Activated naive CD8-positive, alpha-beta T cell treated with anti-CD3 and anti-CD28 coated beads for 36 hours (primary cell): ENCODE results near the gene C6orf58. TPM values are rescaled to one million over a fixed set of nuclear protein-coding genes. Genes with fewer than 3 reads are reported as not detected.
"Not testable (repeated sequence)": the region's sequence is repeated elsewhere in the genome, so short reads cannot be mapped to it uniquely, and the experiment has no call there.

Experiments
- DNase-seq: peaks from one replicate; pipeline ENCODE4 v3.0.0; 2021
- H3K27ac Mint-ChIP-seq: one replicate; pipeline ENCODE4 v1.8.0; 2022; ENCODE audit warnings: mild to moderate bottlenecking, moderate library complexity, mixed read lengths
- H3K27me3 Mint-ChIP-seq: one replicate; pipeline ENCODE4 v1.8.0; 2022; ENCODE audit warnings: mild to moderate bottlenecking, mixed read lengths
- H3K36me3 Mint-ChIP-seq: one replicate; pipeline ENCODE4 v1.8.0; 2021; ENCODE audit warnings: mild to moderate bottlenecking, mixed read lengths
- H3K4me1 Mint-ChIP-seq: one replicate; pipeline ENCODE4 v1.8.0; 2021; ENCODE audit warnings: mixed read lengths
- H3K4me3 Mint-ChIP-seq: one replicate; pipeline ENCODE4 v1.8.0; 2022; ENCODE audit warnings: mild to moderate bottlenecking, moderate library complexity, mixed read lengths
- H3K9me3 Mint-ChIP-seq: one replicate; pipeline ENCODE4 v1.8.0; 2022; ENCODE audit warnings: mixed read lengths
- total RNA-seq, 2 experiments: library from RNA; stranded (reverse); gene quantifications; one replicate each; pipeline ENCODE4 v1.2.3, GENCODE V29; 2021

C6orf58 gene
- total RNA-seq, 2 experiments from 2014 or later, result 0.18 TPM; not detected in 1

DNA sequence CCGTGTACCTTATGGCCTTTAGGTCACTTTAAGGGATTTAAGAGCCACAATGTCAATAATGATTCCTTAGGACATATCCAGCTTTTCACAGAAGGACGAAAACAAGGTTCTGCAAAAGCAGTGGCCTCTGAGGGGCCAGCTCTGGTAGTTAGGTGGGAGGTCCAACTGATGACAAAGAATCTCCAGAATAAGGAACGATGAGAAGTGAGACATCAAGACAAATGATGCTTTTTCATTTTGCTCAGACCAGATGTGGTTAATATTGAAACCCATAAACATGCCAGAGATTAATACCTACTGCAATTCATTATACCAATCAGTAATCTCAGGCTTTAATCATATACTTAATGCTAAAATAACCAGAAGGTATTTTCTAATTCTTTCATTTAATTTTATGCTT, 1.9 kb downstream of the C6orf58 start:
- H3K27ac Mint-ChIP-seq, result no peak overlapping the region
- no peak overlapping the region for H3K4me3 Mint-ChIP-seq
- peaks cover 8% of the 10 kb centered on the region for H3K4me1 Mint-ChIP-seq
- DNase-seq, result no peak
- no peaks in the 10 kb centered on the region for H3K9me3 Mint-ChIP-seq
- no peaks in the 10 kb centered on the region for H3K36me3 Mint-ChIP-seq
- peaks cover 23% of the 10 kb centered on the region for H3K27me3 Mint-ChIP-seq

DNA sequence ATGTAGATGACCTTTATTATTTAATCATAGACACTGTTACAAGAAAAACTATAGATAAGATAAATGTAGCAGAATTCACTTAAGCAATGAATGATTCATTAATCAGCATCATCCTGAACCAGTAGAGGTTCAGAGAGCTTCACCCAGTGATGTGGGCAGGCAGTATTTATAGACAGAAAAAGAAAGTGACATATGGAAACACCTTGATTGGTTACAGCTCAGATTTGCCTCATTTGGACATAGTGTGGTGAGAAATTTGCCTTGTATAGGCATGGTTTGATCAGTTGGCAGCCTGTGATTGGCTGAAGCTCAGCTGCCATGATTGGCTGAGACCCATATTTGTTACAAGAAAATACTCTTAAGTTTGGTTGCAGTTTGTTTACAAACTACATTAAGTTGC, 4.6 kb downstream of the C6orf58 start:
- Mint-ChIP-seq H3K27ac (no peak overlapping the region), H3K36me3 (no peaks in the 10 kb centered on the region), H3K27me3 (peaks cover 16% of the 10 kb centered on the region), H3K4me3 (no peak overlapping the region), H3K9me3 (no peaks in the 10 kb centered on the region), H3K4me1 (peaks cover 8% of the 10 kb centered on the region)
- no peak for DNase-seq

DNA sequence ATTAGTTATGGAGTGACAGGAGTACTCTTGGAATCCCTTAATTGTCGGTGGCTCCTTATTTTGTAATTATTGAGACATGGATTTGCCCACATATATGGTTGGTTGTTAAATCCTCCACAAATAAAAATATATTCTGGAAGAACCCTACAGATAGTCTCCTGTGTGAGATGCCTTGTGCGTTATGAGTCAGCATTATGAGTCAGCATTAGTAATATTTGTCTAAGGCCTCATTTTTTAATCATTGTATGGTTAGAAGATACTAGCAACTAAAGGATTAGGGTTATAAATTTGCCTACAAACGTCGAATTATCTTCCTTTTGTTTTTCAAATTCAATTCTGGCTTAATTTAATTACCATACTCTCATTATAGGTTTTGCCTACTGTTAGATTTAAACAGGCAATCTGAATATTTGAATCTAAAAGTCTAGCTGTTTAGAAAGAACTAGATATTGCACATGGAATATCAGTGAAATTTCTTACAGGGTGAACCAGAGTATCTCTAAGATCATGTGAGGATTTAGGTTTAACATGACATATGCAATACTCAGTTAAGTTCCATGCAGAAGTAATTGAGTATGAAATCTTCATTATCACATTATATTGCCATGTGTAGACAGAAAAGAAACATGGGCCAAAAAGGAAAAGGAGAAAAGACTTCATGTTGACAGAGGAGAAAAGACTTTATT, 5.9 kb downstream of the C6orf58 start:
- H3K9me3 Mint-ChIP-seq, result no peaks in the 10 kb centered on the region
- H3K27ac Mint-ChIP-seq, result no peak overlapping the region
- DNase-seq, result no peak
- H3K27me3 Mint-ChIP-seq, result peaks cover 9% of the 10 kb centered on the region
- no peaks in the 10 kb centered on the region for H3K36me3 Mint-ChIP-seq
- peaks cover 8% of the 10 kb centered on the region for H3K4me1 Mint-ChIP-seq
- no peak overlapping the region for H3K4me3 Mint-ChIP-seq

DNA sequence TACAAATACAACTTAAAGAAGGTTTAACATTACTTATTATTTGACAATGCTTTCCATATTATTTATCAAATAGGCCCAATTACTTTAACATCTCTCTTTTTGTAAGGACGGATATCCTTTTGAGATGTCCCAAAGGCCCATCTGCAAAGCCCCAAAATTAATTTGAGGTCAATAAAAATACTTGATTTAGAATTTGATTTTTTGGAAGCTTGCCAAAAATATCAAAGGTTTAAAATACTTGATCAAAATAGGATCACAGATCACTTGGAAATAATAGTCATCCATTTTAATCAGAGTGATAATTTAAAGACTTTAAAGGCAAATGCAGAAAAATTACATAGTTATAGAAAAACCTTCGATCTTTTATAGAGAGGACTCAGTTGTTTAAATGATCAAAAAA, 8.1 kb downstream of the C6orf58 start:
- no peak overlapping the region for H3K4me3 Mint-ChIP-seq
- DNase-seq, result no peak
- no peaks in the 10 kb centered on the region for H3K9me3 Mint-ChIP-seq
- no peaks in the 10 kb centered on the region for H3K36me3 Mint-ChIP-seq
- H3K27me3 Mint-ChIP-seq, result peaks cover 2% of the 10 kb centered on the region
- H3K4me1 Mint-ChIP-seq, result peaks cover under 1% of the 10 kb centered on the region
- no peak overlapping the region for H3K27ac Mint-ChIP-seq

DNA sequence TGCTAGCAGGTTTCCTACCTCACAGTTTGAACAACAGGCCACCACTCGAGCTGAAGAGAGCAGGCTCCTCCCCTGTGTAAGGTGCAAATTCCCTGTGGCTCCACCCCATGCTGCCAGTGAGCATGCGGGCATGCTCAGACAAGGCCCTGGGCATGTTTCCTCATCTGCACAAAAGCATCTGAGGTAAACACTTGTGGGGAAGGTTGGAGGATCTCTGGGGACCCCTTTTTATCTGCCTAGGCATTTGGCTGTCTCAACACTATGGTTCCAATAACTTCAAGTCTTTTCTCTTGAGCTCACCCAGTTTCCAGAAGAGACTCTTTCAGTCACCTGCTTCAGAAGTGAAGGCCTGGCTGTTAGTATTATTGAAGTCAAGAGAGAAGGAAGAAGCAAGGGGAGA, 9.4 kb downstream of the C6orf58 start:
- H3K4me3 Mint-ChIP-seq, result no peak overlapping the region
- no peaks in the 10 kb centered on the region for H3K4me1 Mint-ChIP-seq
- DNase-seq, result no peak
- H3K27ac Mint-ChIP-seq, result no peak overlapping the region
- no peaks in the 10 kb centered on the region for H3K9me3 Mint-ChIP-seq
- H3K36me3 Mint-ChIP-seq, result no peaks in the 10 kb centered on the region
- H3K27me3 Mint-ChIP-seq, result no peaks in the 10 kb centered on the region

DNA sequence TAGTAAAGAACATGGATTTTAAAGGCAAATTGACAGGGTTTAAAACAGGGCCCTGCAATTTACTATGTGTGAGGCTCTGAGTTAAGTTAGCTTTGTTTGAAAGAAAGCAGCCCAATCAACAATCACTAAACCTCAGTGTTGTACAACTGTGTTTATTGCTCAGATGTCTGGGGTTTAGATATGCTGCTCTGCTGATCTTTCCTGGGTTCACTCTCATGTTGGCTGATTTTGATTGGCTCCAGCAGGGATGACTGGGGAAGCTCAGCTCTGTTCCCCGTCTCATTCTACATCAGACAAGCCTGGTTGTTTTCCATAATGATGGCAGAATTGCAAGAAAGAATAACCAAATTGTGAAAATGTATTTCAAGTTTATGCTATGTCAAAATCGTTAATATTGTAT, 10.9 kb downstream of the C6orf58 start:
- Mint-ChIP-seq H3K4me3 (no peak overlapping the region), H3K9me3 (no peaks in the 10 kb centered on the region), H3K36me3 (no peaks in the 10 kb centered on the region), H3K27me3 (no peaks in the 10 kb centered on the region), H3K4me1 (no peaks in the 10 kb centered on the region), H3K27ac (no peak overlapping the region)
- no peak for DNase-seq

DNA sequence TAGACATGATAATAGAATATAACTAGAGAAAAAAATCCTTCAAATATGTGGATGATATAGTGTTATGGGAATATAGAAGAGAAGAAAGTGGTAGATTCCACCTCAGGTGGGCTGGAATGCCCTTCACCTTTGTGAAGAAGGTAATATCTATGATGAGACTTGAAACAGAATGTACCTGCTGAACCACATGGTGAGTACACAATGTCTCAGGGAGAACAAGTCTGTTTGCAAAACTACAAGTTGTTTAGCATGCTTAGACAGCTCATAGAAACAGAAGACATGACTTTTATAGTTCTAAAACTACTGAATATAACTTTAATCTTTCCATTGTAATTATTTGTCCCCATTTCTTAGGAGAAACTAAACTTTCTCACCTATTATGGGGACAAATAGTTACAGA, 12.2 kb downstream of the C6orf58 start:
- Mint-ChIP-seq H3K4me1 (no peaks in the 10 kb centered on the region), H3K27me3 (no peaks in the 10 kb centered on the region), H3K4me3 (no peak overlapping the region)

DNA sequence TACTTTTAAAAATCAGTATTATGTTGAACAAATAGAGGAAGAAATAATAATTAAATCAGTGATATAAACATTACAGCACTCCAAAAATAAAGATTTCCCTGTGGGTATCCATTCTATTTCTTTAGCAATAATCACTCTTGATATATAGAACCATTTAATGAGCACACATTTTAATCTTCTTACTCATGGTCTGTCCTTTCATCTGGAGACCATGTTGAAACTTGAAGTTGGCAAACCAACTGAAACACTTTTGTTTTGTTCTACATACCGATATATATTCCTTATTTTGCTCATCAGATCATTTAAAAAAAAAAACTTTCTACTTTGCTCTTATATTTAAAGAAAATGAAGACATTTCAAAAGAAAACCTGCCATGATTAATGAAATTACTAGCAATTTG, 13.4 kb downstream of the C6orf58 start:
- no peak for DNase-seq
- Mint-ChIP-seq H3K27ac (no peak overlapping the region), H3K27me3 (no peaks in the 10 kb centered on the region), H3K9me3 (no peaks in the 10 kb centered on the region), H3K4me3 (no peak overlapping the region), H3K36me3 (no peaks in the 10 kb centered on the region), H3K4me1 (no peaks in the 10 kb centered on the region)

More for the DNA sequence above, 12.2 kb downstream of the C6orf58 start:
- Mint-ChIP-seq H3K27ac (no peak overlapping the region), H3K9me3 (no peaks in the 10 kb centered on the region), H3K36me3 (no peaks in the 10 kb centered on the region)
- DNase-seq, result no peak

DNA sequence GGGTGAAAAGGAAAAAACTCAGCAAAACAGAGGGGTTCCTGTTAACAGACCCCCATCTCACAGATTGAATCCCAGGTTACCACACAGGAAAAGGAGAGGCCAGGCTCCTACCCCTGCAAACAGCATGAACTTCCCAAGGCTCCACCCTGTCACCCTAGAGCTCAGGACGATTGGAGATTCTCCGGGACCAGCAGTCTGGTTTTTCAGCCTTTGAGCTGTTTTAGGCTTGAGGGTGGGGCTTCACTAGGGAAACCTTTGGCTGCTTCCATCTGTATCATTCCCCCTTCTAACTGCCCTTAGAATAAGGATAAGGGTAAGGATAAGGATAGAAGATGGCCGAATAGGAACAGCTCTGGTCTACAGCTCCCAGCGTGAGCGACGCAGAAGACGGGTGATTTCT, 16.0 kb downstream of the C6orf58 start:
- Mint-ChIP-seq H3K9me3 (peaks cover 3% of the 10 kb centered on the region), H3K4me3 (no peak overlapping the region), H3K36me3 (no peaks in the 10 kb centered on the region), H3K27ac (no peak overlapping the region), H3K4me1 (no peaks in the 10 kb centered on the region), H3K27me3 (no peaks in the 10 kb centered on the region)
- no peak for DNase-seq

DNA sequence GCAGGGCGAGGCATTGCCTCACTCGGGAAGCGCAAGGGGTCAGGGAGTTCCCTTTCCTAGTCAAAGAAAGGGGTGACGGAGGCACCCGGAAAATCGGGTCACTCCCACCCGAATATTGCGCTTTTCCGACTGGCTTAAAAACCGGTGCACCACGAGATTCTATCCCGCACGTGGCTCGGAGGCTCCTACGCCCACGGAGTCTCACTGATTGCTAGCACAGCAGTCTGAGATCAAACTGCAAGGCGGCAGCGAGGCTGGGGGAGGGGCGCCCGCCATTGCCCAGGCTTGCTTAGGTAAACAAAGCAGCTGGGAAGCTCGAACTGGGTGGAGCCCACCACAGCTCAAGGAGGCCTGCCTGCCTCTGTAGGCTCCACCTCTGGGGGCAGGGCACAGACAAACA, 16.5 kb downstream of the C6orf58 start:
- H3K36me3 Mint-ChIP-seq, DNase-seq, H3K27me3 Mint-ChIP-seq, H3K27ac Mint-ChIP-seq, H3K9me3 Mint-ChIP-seq, H3K4me3 Mint-ChIP-seq, H3K4me1 Mint-ChIP-seq: not testable (repeated sequence)

DNA sequence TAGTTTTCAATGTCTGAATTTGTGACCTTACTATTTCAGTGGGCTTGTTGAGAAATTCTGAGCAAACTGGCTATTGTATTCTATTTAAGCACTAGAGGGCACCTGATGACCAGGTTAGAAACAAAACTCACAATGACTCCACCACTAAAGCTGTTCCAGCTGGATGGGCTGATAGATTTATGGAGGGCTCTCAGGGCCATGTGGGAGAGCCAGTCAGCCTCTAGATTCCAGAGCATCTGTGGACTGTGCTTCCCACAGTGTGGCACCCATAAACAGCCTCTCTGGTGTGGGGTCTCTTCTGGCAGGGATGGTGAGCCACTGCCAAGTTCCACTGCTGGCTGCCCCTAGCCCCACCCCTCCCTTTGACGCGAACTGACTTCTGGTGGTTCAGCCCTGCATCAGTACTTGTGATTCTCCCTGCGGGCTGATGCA, 29.2 kb downstream of the C6orf58 start:
- H3K9me3 Mint-ChIP-seq, result peaks cover 12% of the 10 kb centered on the region
- no peaks in the 10 kb centered on the region for H3K27me3 Mint-ChIP-seq
- H3K4me1 Mint-ChIP-seq, result no peaks in the 10 kb centered on the region
- no peak for DNase-seq
- peaks cover 2% of the 10 kb centered on the region for H3K36me3 Mint-ChIP-seq
- H3K27ac Mint-ChIP-seq, result no peak overlapping the region
- no peak overlapping the region for H3K4me3 Mint-ChIP-seq

DNA sequence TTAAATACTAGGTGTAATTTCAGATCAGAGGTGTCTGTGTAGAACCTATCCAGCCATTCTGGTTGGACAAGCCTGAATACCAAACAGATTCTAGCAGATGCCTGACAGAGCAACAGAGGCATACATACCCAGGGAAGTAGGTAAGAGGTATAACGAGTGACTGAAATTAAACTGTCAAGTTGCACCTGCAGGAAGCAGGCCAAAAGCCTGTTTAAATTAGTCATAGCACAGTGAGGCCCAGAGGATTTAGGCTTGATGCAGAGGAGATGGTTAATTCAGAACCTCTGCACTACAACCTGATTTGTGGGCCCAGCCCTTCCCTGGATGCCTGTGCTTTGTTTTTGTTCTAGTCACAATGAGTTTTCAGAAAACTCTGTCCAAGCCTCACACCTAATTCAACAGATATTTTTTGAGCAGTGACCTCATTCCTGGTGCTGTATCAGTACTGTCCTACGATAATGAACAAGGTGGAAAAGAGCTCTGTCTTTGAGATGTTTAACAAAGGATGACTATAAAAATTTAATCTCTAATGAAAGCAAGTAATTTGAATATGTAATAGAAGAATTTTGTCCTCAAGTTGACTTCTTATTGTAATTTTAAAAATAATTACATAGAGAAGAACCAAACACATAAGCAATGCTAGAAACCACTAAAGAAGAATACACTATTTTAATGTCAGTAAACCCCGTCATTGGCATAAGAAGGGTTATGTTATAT, 31.7 kb downstream of the C6orf58 start:
- no peak for DNase-seq
- H3K36me3 Mint-ChIP-seq, result no peaks in the 10 kb centered on the region
- H3K4me1 Mint-ChIP-seq, result no peaks in the 10 kb centered on the region
- H3K4me3 Mint-ChIP-seq, result no peak overlapping the region
- peaks cover 1% of the 10 kb centered on the region for H3K9me3 Mint-ChIP-seq
- no peaks in the 10 kb centered on the region for H3K27me3 Mint-ChIP-seq
- H3K27ac Mint-ChIP-seq, result no peak overlapping the region

DNA sequence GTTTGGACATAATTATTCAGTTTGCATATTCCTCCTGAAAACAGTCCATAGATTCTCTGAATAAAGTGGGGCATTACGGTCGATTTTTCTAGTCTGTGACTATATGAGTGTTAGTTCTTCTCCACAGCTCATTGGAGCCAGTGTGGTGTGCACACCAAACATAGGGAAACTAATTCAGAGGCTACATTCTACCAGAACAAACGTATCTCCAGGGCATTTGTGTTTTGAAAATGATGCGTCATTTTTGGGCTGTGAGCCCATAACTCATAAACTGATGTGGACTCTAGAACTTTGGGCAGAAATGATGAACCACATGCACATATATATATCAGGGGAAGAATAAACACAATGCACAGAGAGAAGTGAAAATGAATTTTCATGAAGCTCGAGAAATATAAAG, 41.8 kb downstream of the C6orf58 start:
- Mint-ChIP-seq H3K9me3 (no peaks in the 10 kb centered on the region), H3K27ac (no peak overlapping the region), H3K27me3 (no peaks in the 10 kb centered on the region), H3K36me3 (no peaks in the 10 kb centered on the region), H3K4me3 (no peak overlapping the region), H3K4me1 (no peaks in the 10 kb centered on the region)
- no peak for DNase-seq

DNA sequence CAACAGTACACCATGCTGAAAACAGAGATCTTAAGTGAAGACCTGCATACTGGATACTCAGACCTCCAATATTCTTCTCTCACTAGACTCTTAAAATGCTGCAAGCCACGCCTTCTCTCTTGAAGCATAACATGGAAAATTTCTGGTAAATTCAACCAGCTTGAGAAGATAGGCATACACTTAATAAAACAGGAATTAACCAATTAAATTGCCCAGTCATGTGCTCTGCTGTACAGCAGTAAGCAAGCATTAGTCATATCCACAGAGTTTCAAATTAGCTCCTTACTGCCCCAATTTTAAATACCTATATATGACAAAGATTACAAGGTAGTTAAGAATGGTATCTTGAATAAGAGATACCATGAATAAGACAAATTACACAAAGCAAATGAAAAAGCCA, 53.8 kb downstream of the C6orf58 start:
- H3K4me1 Mint-ChIP-seq, result no peaks in the 10 kb centered on the region
- H3K4me3 Mint-ChIP-seq, result no peak overlapping the region
- H3K9me3 Mint-ChIP-seq, result no peaks in the 10 kb centered on the region
- no peak overlapping the region for H3K27ac Mint-ChIP-seq
- no peaks in the 10 kb centered on the region for H3K27me3 Mint-ChIP-seq
- DNase-seq, result no peak
- no peaks in the 10 kb centered on the region for H3K36me3 Mint-ChIP-seq

DNA sequence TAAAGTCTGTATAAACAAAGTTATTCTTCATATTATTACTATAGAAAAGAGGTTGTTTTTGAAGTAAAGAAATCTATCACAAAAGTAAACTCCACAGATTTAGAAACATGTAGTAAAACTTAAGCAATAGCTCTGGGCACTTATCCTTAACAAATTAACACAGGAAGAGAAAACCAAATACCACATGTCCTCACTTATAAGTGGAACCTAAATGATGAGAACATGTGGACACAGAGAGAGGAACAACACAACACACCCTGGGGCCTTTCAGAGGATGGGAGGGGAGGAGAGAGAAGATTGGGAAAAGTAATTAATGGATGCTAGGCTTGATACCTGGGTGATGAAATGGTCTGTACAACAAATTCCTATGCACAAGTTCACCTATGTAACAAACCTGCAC, 57.2 kb downstream of the C6orf58 start:
- no peaks in the 10 kb centered on the region for H3K4me1 Mint-ChIP-seq
- H3K27me3 Mint-ChIP-seq, result no peaks in the 10 kb centered on the region
- no peak overlapping the region for H3K27ac Mint-ChIP-seq
- DNase-seq, result no peak
- no peaks in the 10 kb centered on the region for H3K9me3 Mint-ChIP-seq
- no peaks in the 10 kb centered on the region for H3K36me3 Mint-ChIP-seq
- no peak overlapping the region for H3K4me3 Mint-ChIP-seq

DNA sequence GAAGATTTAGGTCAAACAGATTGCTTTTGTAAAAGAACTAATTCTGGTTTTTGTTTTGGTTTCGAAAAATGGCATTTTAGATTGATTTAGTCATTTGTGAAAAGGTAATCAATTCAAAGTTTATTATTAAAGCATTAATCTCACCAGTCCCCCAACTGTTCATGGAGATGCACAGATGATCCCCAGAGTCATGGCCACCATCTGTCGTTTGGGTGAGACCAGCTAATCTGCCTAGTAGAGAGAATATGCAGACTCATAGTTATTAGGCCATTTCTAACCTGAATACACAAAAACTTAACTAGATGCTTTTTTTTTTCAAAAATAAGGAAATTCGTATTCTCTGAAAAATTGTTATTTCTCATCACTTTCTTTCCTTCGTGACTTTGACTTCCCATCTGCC, 58.1 kb downstream of the C6orf58 start:
- no peaks in the 10 kb centered on the region for H3K4me1 Mint-ChIP-seq
- DNase-seq, result no peak
- H3K9me3 Mint-ChIP-seq, result no peaks in the 10 kb centered on the region
- H3K27me3 Mint-ChIP-seq, result no peaks in the 10 kb centered on the region
- H3K36me3 Mint-ChIP-seq, result no peaks in the 10 kb centered on the region
- H3K27ac Mint-ChIP-seq, result no peak overlapping the region
- no peak overlapping the region for H3K4me3 Mint-ChIP-seq
